Endothelial cell of umbilical vein (primary cell): ENCODE measurements around the gene EFHD1.

Experiments
- CTCF ChIP-seq, 2 donors: IDR thresholded peaks; 1 replicate in 1 of 2; 2 replicates in 1 of 2; pipeline ENCODE4 v1.5.1; 2011; ENCODE audit warnings: low read length in 2 of 2, mild to moderate bottlenecking in 2 of 2, moderate library complexity in 2 of 2, control low read depth in 1 of 2, inconsistent platforms in 1 of 2, low read depth in 1 of 2; ENCODE audit not compliant: insufficient read depth in 1 of 2; ENCODE audit errors: extremely low read depth in 1 of 2
- GATA2 ChIP-seq: IDR thresholded peaks from 2 replicates; pipeline ENCODE4 v1.7.0; 2011; ENCODE audit warnings: low read depth, mild to moderate bottlenecking, moderate library complexity, mixed read lengths, low read length; ENCODE audit not compliant: insufficient read length, insufficient read depth
- MYC ChIP-seq: IDR thresholded peaks from one replicate; pipeline ENCODE4 v1.6.1; 2011; ENCODE audit warnings: mild to moderate bottlenecking, low read depth, low read length
- POLR2A ChIP-seq: IDR thresholded peaks from 2 replicates; pipeline ENCODE4 v1.6.1; 2012; ENCODE audit warnings: low read depth, mild to moderate bottlenecking, control low read depth, low read length

- TF ChIP-seq CTCF (IDR thresholded peaks at IDR 0.05; ENCODE audit: extremely low read depth in 1 of 2, insufficient read depth in 1 of 2, low read depth in 1 of 2, low read length in 2 of 2) (no peak), POLR2A (no peak), MYC (no peak), GATA2 (no peak)
Observed at GRCh38 chr2:232653441-232653840, 20.0 kb downstream of the EFHD1 start.
